HG02759 (cell line): ENCODE data around the gene OLFM1.
"Not testable (repeated sequence)": the region's sequence is repeated elsewhere in the genome, so short reads cannot be mapped to it uniquely, and the experiment has no call there.

Experiments used
- ATAC-seq: cut with Tn5 transposase; IDR thresholded peaks from one replicate; pipeline ENCODE4 v1.9.1; 2021; ENCODE audit warnings: mild to moderate bottlenecking, moderate library complexity; ENCODE audit not compliant: unreplicated experiment

The OLFM1 gene

DNA sequence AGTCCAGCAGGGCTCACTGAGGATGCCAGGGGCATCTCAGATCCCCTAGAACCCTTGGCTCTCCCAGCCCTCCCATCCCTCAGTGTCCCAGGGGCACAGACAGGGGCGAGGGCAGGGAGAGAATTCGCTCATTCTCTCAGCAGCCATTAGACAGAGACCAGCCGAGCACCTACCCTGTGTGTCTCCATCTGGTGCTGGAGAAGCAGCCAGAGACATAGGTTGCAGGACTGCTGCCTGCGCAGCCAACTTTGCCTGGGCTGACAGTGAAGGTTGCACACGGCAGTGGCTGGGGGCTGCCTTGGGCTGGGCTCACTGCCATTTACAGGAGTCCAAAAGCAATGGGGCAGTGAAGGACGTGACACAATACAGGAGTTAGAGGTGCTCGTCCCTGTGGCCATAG is 60.9 kb downstream of the OLFM1 start:
- no peak for ATAC-seq

DNA sequence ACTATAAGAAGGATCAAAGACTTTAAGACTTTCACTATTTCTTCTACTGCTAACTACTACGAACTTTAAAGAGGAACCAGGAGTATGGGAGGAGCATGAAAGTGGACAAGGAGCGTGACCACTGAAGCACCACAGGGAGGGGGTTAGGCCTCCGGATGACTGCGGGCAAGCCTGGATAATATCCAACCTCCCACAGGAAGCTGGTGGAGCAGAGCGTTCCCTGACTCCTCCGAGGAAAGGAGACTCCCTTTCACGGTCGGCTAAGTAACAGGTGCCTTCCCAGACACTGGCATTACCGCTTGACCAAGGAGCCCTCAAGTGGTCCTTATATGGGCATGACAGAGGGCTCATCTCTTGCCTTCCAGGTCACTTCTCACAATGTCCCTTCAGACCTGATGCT is 62.4 kb downstream of the OLFM1 start:
- ATAC-seq, result not testable (repeated sequence)

DNA sequence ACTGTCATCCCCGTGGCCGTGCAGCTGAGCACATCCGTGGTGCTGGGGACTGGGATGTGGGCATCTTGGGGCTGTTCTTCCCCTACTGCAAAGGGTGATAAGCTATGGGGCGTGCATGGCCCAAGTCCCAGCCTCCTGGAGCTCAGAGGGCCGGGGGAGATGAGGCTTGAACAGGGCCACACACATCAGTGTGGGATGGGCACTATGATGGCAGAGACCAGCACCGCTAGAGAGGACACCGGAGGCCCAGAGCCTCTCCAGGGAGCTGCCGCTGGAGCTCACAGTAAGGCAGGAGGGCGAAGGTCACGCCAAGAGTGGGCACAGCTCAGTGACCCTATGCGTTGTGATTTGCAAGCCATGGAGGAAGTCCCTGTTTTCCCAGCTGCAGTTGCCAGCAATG is 63.5 kb downstream of the OLFM1 start:
- ATAC-seq, result no peak

DNA sequence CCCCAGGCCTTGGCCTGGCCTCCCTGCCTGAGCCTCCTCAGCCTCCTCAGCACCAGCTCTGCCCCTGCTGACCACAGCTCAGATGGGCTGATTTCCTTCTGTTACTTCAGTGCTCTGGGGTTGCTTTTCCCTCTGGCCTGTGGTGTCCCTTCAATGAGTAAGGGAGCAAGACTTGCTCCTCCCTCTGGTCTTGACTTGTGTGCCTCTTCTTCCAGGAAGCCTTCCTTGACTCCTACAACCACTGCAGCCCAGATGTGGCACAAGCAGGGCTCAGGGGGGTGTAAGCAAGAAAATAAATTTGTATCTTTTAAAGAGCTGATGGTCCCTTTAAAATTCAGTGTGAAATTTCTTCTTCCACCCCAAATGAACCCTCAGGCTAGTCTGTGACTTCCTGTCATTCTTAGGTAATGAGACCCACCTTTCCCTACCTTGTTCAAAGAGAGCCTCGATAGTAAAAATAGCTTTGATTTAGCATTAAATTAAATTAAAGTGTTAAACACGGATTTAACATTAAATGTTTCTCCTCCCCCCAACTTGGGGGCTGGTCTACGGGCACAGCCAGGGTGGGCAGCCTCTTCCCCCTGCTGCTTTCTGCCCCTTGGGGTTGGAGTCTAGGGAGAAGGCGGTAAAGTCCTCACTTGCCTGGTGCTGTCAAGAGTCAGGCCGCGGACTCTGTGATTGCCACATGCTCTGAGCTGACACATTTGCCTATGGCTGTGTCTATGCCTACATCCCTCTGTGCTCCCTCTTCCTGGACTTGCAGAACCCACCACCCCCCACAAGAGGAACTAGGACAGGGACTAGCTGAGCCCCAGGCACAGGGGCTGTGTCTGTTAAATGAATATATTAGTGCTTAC is 64.5 kb downstream of the OLFM1 start:
- no peak for ATAC-seq

DNA sequence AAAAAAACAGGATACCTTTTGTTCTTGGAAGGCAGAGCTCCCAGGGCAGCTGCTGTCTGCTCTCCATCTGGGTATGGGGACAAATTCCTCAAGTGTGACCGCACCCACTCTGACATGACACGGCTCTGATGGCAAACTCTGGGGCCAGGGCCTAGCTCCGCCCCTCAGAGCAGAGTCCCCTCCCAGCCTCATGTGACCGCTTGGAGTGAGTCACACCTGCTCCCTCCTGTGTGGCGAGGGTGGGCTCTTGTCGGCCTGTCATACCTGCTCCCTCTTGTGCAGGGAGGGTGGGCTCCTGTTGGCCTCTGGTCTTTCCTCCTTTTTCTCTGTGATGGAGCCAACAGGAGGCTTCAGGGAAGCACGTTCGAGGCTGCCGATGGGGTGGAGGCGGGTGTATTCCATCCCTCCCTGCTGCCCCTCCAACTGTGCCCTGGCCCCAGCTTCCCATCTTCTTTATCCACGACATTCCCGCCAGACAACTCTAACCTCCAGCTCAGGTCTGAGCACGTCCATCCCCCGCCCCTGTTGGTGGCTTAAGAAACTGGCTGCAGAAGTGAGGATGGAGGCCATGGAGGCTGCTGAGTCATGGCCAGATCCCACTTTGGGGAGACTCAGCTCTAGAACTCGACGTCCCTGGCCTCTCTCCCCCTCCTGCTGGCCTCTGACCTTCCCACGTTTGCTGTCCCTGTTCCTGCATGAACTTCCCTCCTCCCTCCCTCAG is 65.3 kb downstream of the OLFM1 start:
- no peak for ATAC-seq

DNA sequence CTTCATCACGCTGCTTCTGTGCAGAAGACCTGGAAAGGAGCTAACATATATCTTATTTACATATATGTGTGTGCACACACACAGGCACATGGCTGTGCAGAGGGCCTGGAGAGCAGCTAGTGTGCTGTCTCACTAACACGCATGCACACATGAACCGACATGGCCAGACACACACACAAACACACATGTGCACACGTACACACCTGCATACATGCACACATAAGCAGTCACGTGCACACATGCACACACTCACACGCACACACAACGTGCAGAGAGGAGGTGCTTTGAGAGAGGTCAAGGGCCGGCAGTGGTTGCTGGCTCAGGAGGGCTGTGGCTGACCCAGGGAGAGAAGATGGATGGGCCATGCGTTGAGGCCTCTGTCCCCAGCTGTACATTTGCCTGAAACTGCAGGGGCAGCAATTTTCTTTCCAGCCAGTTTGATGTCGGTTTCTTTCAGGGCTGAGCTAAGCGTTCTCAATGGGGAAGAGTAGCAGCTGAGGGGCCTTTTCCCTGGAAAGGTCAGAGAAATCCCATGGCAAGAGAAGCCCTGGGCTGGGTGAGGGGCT is 66.7 kb downstream of the OLFM1 start:
- no peak for ATAC-seq

DNA sequence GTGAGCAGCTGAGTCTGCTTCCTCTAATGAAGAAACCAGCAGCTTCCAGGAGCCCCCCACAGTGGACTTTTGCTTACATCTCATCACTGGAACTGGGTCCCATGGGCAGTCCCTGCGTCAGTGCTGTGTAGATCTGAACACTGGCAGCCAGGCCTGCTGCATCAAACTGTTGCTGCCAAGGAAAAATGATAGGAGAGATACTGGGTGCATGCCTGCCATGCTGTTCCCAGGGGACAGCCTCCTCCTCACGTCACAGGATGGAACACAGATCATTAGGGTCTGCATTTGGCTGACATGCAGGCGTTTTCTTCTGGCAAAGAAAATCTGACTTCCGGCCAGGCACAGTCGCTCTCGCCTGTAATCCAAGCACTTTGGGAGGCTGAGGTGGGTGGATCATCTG is 67.9 kb downstream of the OLFM1 start:
- no peak for ATAC-seq

DNA sequence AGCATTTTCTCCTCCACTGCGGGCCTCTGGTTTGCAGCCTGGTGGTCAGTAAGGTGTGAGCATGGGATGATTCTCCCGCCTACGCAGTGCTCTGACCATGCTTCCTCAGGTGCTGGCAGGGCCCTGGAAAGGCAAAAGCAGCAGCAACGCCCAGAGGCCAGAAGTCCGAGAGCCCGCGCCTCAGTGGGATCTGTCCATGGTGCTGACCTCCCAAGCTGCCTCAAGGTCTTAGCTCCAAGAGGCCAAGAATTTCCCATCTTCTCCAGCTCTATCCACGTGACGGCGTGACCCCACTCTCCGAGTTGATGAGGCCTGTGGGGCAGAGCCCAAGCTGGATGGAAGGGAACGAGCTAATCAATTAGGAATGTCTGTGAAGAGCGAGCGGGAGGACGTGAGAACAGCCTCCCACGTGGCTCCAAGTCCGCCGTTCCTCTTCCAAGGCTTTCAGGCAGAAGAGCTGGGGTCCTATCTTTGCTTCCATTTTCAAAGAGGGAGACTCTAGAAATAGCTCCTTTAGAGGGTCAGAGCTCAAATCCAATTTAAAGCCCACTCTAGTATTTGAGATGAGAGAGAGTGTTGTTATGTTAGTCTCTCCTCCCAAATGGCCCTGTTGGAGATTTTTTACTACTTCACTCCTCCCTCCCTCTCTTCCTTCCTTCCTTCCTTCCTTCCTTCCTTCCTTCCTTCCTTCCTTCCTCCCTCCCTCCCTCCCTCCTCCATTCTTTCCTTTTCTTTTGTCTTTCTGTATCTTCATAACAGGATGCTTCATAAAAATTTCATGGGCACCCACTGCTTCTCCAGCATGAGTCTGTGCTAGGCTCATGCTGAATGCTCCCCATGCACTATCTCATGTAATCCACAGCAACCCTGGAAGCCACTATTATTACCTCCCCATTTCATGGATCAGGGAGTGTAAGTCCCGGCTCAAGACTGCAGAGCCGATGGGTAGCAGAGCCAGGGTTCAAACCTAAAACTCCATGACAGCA is 69.3 kb downstream of the OLFM1 start:
- no peak for ATAC-seq

DNA sequence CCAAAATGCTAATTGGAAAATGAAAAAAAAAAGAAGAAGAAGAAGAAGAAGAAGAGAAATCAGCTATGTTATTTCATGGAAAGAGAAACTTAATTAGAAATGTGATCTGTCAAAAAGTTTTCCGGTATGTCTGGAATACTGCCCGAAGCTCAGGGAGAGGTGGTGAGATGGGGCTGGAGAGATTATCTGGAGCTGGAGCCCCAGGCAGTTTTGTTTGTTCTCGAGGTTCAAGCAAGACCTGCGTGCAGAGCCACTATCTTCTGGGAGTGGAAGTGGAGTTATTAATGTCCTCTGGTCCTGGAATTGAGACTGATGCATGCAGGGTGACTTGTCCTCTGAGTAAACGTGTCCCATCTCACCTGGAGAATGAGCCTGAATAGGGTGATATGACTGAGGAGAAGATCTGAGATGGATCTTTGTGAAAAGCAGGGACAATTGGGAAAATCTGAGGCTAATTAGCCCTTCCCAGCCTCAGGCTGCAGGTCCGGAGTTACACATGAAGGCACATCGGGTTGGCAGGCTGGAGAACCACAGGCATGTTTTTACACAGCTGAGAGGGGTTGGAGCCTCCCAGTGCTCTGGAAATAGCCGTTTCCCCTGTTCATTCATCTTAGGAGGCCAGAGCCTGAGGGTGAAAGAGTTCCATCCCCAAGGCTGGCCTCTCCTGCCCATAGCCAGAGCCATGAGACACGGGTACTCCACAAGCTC is 70.5 kb downstream of the OLFM1 start:
- ATAC-seq, result no peak

DNA sequence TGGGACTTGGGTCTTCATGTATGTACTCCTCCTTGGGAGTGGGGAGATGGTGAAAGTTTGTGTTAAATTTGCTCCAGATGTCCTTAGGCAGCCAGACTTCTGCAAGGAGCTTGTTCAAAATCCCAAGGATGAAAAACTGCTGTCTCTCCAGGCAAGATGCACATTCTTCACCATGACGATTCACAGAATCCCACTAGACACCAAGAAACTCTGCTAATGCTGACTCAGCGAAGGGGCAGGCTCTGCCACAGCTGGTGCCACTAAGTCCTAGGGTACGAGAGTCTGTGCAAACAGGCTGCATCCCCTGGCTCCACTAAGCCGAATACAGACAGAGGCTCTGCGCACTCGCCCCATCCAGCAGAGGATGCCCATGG is 71.1 kb downstream of the OLFM1 start:
- ATAC-seq, result no peak

DNA sequence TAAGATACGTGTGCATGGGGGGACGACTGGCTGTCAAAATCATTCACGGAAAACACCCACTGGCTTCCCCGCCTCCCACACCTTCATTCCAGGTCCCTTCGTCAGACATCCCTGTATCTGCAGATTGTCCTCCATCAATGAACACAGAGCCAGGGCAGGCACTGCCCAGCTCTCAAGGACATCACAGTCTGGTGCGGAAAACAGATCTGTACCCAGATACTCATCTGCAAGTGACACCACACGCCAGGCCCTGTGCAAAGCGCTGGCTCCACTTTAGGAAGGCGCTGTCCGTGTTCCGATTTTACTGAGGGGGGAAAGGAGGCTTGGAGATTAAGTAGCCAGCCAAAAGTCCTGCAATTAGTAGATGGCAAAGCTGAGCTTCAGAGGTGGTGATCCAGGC is 72.3 kb downstream of the OLFM1 start:
- ATAC-seq, result no peak

DNA sequence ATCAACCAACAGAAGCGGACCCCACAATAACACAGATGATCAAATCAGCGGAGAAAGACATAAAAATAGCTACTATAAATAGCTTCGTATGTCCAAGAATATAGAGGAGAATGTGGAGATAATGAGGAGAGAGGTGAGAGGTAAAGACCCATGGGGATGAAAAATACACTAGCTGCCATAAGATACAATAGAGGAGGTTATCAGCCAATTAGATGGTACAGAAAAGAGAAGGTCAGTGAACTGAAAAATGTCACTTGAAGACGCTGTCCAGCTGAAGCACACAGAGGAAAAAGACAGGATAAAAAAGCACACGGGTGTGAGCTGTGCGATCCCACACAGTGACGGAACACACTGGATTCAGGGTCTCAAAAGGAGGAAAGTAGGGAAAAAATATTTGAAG is 73.4 kb downstream of the OLFM1 start:
- ATAC-seq, result no peak

DNA sequence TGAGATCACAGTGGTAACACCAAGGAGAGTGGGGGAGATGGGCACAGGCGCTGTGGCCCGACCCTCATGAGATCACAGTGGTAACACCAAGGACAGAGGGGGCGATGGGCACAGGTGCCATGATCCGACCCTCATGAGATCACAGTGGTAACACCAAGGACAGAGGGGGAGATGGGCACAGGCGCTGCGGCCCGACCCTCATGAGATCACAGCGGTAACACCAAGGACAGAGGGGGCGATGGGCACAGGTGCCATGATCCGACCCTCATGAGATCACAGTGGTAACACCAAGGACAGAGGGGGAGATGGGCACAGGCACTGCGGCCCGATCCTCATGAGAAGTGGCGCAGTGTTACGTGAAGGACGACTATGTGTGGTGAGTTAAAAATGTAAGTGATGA is 75.1 kb downstream of the OLFM1 start:
- not testable (repeated sequence) for ATAC-seq

DNA sequence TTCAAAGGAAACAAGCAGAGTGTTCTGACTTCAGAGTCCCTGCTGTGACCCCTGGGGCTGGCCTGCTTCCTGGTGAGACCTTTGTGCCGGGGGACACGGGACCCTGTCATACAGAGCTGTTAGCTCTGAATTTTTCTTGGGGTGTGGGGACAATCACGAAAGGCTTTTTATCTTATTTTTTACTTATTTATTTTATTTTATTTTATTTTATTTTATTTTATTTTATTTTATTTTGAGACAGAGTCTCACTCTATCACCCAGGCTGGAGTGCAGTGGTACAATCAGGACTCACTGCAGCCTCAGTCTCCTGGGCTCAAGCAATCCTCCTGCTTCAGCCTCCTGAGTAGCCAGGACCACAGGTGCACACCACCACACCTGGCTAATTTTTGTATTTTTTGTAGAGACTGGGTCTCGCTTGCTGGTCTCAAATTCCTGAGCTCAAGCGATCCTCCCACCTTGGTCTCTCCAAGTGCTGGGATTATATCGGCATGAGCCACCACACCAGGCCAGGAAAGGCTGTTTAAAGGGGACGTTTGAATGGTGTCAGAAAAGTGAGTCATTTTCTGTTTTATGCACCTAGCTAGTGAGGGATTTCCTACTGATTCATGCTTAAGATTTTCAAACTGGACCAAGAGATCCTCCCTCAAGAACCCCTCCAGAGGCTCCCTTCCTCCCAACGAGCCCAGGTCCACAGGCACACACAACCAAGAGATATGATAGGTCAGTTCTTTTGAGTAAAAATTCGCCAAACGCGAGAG is 75.7 kb downstream of the OLFM1 start:
- ATAC-seq, result no peak

DNA sequence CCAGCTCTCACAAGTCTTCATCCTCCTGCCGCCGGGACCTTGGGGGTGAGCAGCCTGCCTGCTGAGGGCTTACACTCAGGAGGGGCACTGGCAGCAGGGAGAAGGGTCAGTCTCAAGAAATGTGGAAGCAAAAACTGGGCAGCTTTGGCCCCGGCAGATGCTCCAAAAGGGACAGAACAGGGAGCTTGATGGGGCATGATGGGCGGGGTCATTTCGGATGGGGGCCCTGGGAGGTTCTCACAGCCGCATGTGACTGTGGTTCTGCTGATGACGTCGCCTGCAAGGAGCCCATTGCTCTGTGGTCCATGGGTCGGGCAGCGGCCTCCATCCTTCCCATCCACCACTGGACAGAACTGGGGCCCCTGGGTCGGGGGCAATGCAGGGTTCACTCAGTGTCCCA is 76.6 kb downstream of the OLFM1 start:
- no peak for ATAC-seq

DNA sequence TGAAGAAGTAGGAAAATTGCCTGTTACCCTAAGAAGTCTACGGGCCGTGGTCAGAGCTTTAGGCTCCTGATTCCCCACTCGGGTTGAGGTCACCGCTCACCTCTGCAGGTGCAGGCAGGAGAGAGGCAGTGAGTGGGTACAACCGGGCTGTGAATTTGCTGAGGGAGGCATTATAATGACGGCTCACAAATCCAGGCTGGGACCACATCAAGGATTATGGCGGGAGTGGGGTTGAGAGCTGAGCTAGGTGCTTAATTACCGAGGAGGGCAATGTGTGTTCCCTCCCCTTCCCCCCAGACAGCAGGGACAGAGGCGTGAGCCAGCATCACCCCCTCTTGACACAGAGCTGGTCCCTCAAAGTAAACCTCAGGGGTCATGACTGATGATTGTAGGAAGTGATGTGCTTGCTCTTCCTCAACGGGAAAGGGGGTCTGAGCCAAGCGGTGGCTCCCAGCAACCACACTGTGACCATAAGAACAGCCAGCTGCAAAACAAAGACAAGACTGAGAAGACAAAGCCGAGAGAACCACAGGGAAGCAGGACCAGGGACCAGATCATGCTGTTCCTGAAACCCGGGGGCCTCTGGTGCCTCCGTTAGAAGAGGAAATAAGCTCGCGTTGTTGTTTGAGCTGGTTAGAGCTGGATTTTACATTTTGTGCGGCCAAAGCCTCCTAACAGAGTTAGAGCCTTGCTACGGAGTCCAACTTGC is 77.7 kb downstream of the OLFM1 start:
- no peak for ATAC-seq

DNA sequence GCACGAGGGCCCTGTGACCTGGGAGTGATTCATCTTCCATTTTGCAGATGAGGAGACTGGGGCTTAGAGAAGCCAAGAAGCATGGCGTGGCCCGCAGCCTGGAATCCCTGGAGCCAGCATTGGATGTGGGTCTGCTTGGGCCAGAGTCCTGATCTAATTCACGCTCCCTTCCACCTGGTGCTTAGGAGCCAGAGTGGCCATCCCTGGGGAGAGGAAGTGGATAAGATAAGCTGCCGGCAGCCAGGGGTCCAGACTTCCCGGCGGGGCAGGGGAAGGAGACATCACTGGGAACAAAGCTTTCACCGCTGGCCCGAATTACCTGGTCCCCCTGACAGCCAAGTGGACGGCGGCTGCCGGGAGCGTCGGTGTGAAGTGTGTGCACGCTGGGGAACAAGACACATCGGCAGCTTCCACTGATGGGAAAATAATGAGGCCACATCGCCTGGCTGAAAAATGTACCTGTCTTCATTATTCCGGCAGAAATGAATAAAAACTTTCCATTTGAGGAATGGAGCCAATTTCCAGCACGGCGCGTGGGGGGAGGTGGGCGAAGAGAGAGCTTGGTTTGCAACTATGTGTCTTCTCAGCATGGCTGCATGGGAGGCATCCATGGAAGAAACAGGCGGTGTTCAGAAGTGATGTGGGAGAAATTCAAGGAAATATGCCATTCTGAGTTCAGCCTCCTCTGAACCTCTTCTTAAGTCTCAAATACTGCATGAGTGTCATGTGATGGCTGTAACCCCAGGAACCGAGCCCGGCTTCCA is 78.5 kb downstream of the OLFM1 start:
- no peak for ATAC-seq

DNA sequence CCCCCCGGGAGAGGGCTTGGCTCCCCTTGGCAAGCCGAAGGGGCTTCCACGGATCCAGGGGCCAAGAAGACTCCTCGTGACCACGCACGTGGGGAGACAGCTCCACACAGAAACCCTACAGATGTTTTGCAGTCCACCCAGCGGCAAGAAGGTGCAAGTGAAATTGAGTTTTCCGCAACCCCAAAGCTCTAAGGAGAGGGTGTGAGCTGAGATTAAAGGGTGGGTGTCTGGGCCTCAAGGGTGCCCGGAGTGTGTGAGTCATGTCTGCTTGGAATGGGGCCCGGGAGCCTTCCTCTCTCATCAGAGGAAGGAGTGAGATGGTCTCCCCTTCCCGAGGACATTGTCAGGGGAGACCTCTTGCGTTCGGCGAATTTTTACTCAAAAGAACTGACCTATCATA is 79.1 kb downstream of the OLFM1 start:
- ATAC-seq, result no peak
